HepG2 (cell line): ENCODE measurements around the gene KLHL11. TPM values are rescaled to one million over a fixed set of nuclear protein-coding genes. Genes with fewer than 3 reads are reported as not detected.

ENCODE experiments used
- ATAC-seq: fragments of 200-7000 bp; cut with Tn5 transposase; 3 replicates; pipeline ENCODE4 v1.9.1; 2020; ENCODE audit warnings: mild to moderate bottlenecking, moderate library complexity
- BruUV-seq: library from RNA; stranded (reverse); fragments of 400-500 nt; replicated peaks from 2 replicates; lab custom pipeline; 2021; lab: Mats Ljungman, UMichigan
- CTCF ChIA-PET: fragments of 300-600 bp; formaldehyde crosslinking; extraction: SDS; loops from one replicate; lab custom pipeline; 2021; ENCODE audit warnings: low total read pairs, inconsistent platforms, low intra/inter-chr PET ratio; lab: Yijun Ruan, JAX
- POLR2A ChIA-PET: fragments of 350-600 bp; sonication (Branson Sonifier 250); formaldehyde crosslinking; loops from one replicate; lab custom pipeline; 2020; ENCODE audit warnings: antibody characterized with exemption, inconsistent platforms; lab: Yijun Ruan, JAX
- DNase-seq: peaks from one replicate; pipeline ENCODE4 v3.0.0-alpha.2; 2015; ENCODE audit warnings: low spot score
- FAIRE-seq: peaks from 3 replicates; lab custom pipeline; 2011; peaks lifted over from hg19 to GRCh38; lab: Jason Lieb, UNC
- H2AFZ ChIP-seq: one replicate; pipeline ENCODE4 v1.6.1; 2011; ENCODE audit warnings: low read length, inconsistent platforms
- H3K27ac ChIP-seq: fragments of 300-600 bp; 3 replicates; pipeline ENCODE4 v1.8.0; 2011; ENCODE audit warnings: mixed run types, mild to moderate bottlenecking, mixed read lengths, low read length, inconsistent platforms; ENCODE audit not compliant: insufficient read depth; ENCODE audit errors: extremely low read length
- H3K27me3 ChIP-seq, 2 experiments: fragments of 200-600 bp in 1 of 2; 2 replicates in 1 of 2; 3 replicates in 1 of 2; pipeline versions ENCODE4 v1.6.0 to v1.8.0; 2011; ENCODE audit warnings: low read length in 2 of 2, mild to moderate bottlenecking in 2 of 2, moderate library complexity in 2 of 2, inconsistent platforms in 1 of 2; ENCODE audit not compliant: insufficient read depth in 2 of 2, control insufficient read depth in 1 of 2
- H3K36me3 ChIP-seq, 2 experiments: fragments of 200-600 bp in 1 of 2; replicated peaks in 1 of 2; 2 replicates in 1 of 2; 3 replicates in 1 of 2; pipeline versions ENCODE4 v1.5.1 to v1.8.0; 2011; ENCODE audit warnings: low read length in 2 of 2, inconsistent platforms in 1 of 2; ENCODE audit not compliant: insufficient read depth in 2 of 2, control insufficient read depth in 1 of 2
- H3K4me1 ChIP-seq: 2 replicates; pipeline ENCODE4 v1.5.1; 2012; ENCODE audit warnings: low read length, inconsistent platforms; ENCODE audit not compliant: insufficient read depth
- H3K4me2 ChIP-seq: 2 replicates; pipeline ENCODE4 v1.6.0; 2011; ENCODE audit warnings: low read depth, low read length, inconsistent platforms
- H3K4me3 ChIP-seq, 3 experiments: fragments of 200-600 bp in 1 of 3; sonication (generic), shearing (Covaris generic) in 1 of 3; replicated peaks in 1 of 3; 2 replicates each; pipeline ENCODE4 v1.5.1; 2011 to 2016; ENCODE audit warnings: low read length in 3 of 3, inconsistent platforms in 2 of 3, low read depth in 2 of 3, mild to moderate bottlenecking in 2 of 3, control low read depth in 1 of 3, mixed read lengths in 1 of 3; ENCODE audit not compliant: insufficient read depth in 1 of 3
- H3K79me2 ChIP-seq: one replicate; pipeline ENCODE4 v1.6.1; 2011; ENCODE audit warnings: low read length, inconsistent platforms; ENCODE audit not compliant: insufficient read depth
- H3K9ac ChIP-seq: 2 replicates; pipeline ENCODE4 v1.6.0; 2011; ENCODE audit warnings: mild to moderate bottlenecking, low read depth, low read length, inconsistent platforms; ENCODE audit not compliant: insufficient read depth
- H3K9me3 ChIP-seq: 2 replicates; pipeline ENCODE4 v1.5.1; 2012; ENCODE audit warnings: mild to moderate bottlenecking, low read length
- H4K20me1 ChIP-seq: 2 replicates; pipeline ENCODE4 v1.6.0; 2011; ENCODE audit warnings: inconsistent platforms, mild to moderate bottlenecking, low read length, moderate library complexity; ENCODE audit not compliant: insufficient read depth
- FOSL2 ChIP-seq: sonication (generic); formaldehyde crosslinking; IDR thresholded peaks from 2 replicates; pipeline ENCODE4 v1.4.0; 2020; ENCODE audit warnings: missing genetic modification reagents
- HMG20B ChIP-seq: conservative IDR thresholded peaks from 2 replicates; pipeline ENCODE4 v1.6.1; 2016; ENCODE audit warnings: missing genetic modification reagents, missing compliant biosample characterization
- LCORL ChIP-seq, 2 experiments: fragments of 450-650 bp in 1 of 2; sonication (generic) in 1 of 2; formaldehyde crosslinking in 1 of 2; IDR thresholded peaks; 2 replicates each; pipeline versions ENCODE4 v1.5.0 to v1.6.1; 2017 to 2020; ENCODE audit warnings: antibody characterized with exemption in 1 of 2, missing genetic modification reagents in 1 of 2
- RBM22 ChIP-seq: fragments of 200-400 bp; formaldehyde crosslinking; optimal IDR thresholded peaks from 2 replicates; pipeline ENCODE3; 2017; ENCODE audit warnings: mild to moderate bottlenecking, low read length, moderate library complexity
- ZBTB20 ChIP-seq: sonication (generic); formaldehyde crosslinking; IDR thresholded peaks from 2 replicates; pipeline ENCODE4 v1.8.1; 2023; ENCODE audit warnings: missing genetic modification reagents, low read depth, mild to moderate bottlenecking, borderline replicate concordance
- ZNF232 ChIP-seq: sonication (generic); formaldehyde crosslinking; IDR thresholded peaks from 2 replicates; pipeline ENCODE4 v1.4.0; 2020; ENCODE audit warnings: missing genetic modification reagents, borderline replicate concordance
- ZNF253 ChIP-seq: sonication (generic); formaldehyde crosslinking; IDR thresholded peaks from 2 replicates; pipeline ENCODE4 v1.8.0; 2022; ENCODE audit warnings: mild to moderate bottlenecking, missing genetic modification reagents, borderline replicate concordance
- ZNF44 ChIP-seq: sonication (generic); formaldehyde crosslinking; IDR thresholded peaks from 2 replicates; pipeline ENCODE4 v1.5.1; 2020; ENCODE audit warnings: mild to moderate bottlenecking, missing genetic modification reagents
- ZNF530 ChIP-seq: sonication (generic); formaldehyde crosslinking; IDR thresholded peaks from 2 replicates; pipeline ENCODE4 v1.5.0; 2020; ENCODE audit warnings: low read depth, mild to moderate bottlenecking, missing genetic modification reagents
- ZNF678 ChIP-seq: sonication (generic); formaldehyde crosslinking; IDR thresholded peaks from 2 replicates; pipeline ENCODE4 v1.4.0; 2020; ENCODE audit warnings: mild to moderate bottlenecking, missing genetic modification reagents
- ZNF709 ChIP-seq: sonication (generic); formaldehyde crosslinking; IDR thresholded peaks from 2 replicates; pipeline ENCODE4 v1.5.0; 2020; ENCODE audit warnings: mild to moderate bottlenecking, missing genetic modification reagents
- ZNF780A ChIP-seq: sonication (generic); formaldehyde crosslinking; IDR thresholded peaks from 2 replicates; pipeline ENCODE4 v1.8.0; 2022; ENCODE audit warnings: mild to moderate bottlenecking, missing genetic modification reagents, moderate library complexity
- ZNF790 ChIP-seq: sonication (generic); formaldehyde crosslinking; IDR thresholded peaks from 2 replicates; pipeline ENCODE4 v1.8.0; 2022; ENCODE audit warnings: missing genetic modification reagents, mild to moderate bottlenecking, borderline replicate concordance
- WGBS: methylation state at CpG from one replicate; pipeline ENCODE4 v1.1.6; 2017; ENCODE audit warnings: low lambda C conversion rate; 5-methylcytosine and 5-hydroxymethylcytosine counted together
- in situ Hi-C: cut with HindIII; loops from 2 replicates; pipeline ENCODE4 v1.10.0; 2017; ENCODE audit warnings: low pct_unique_long_range_greater_than_20kb; ENCODE audit not compliant: extremely low pct_ligation_motif_present
- intact Hi-C: fragments of 100-400 bp; cut with micrococcal nuclease; formaldehyde crosslinking; loops from one replicate; pipeline ENCODE4 v1.10.0; 2022; ENCODE audit not compliant: unreplicated experiment
- polyA plus RNA-seq, 8 experiments: library from polyadenylated mRNA; depleted of rRNA in 3 of 8; stranded (reverse) in 7 of 8; unstranded in 1 of 8; fragments of >200 nt; fragmentation: Illumina TruSeq in 4 of 8; extraction: Trizol in 4 of 8; gene quantifications; 2 replicates each; pipeline versions ENCODE4 v1.2.1 to v1.2.3, GENCODE V29; 2011 to 2016; ENCODE audit warnings: low read depth in 4 of 8, missing spikeins in 1 of 8, mixed read lengths in 1 of 8; ENCODE audit not compliant: insufficient read depth in 1 of 8
- total RNA-seq, 5 experiments: library from RNA; depleted of rRNA; stranded (reverse); fragments of >200 nt; fragmentation: Illumina TruSeq; extraction: Trizol; gene quantifications; 2 replicates each; pipeline ENCODE4 v1.2.3, GENCODE V29; 2016; ENCODE audit warnings: low read depth in 1 of 5
- TF ChIP-seq, protein P1 (sequence below): sonication (generic); formaldehyde crosslinking; IDR thresholded peaks from 2 replicates; pipeline ENCODE4 v1.9.0; 2021; ENCODE audit warnings: missing genetic modification reagents, borderline replicate concordance
- TF ChIP-seq, protein P2 (sequence below): sonication (generic); formaldehyde crosslinking; IDR thresholded peaks from 2 replicates; pipeline ENCODE4 v1.8.0; 2022; ENCODE audit warnings: mild to moderate bottlenecking, missing genetic modification reagents, moderate library complexity

KLHL11 gene
- total and polyA plus RNA-seq, 2 of the 13 experiments (the other 11 are each of a cell fraction or from before 2014, with no cell fraction given), result 7.7 to 27.5 TPM

GRCh38 chr17:41835214-41835799 is 29.9 kb downstream of the KLHL11 start:
- no peak for FAIRE-seq
- ChIA-PET CTCF (no interaction called here), POLR2A (interaction anchor here (1.4 to 1.9 kb wide), 2 partner anchors 23 to 124 kb away, joined by 4 to 9 read pairs; partner anchors contain the start of genes FKBP10 and P3H4)
- Histone ChIP-seq H4K20me1 (no peaks in the 10 kb centered on the region), H3K36me3 (peaks cover 11 to 22% of the 10 kb centered on the region in 2 experiments), H3K27me3 (no peaks in the 10 kb centered on the region), H3K4me2 (peak overlapping the region; percentile 80), H3K27ac (peak overlapping the region; percentile 53), H2AFZ (no peak overlapping the region), H3K9me3 (no peaks in the 10 kb centered on the region), H3K9ac (peak overlapping the region; percentile 82), H3K4me1 (peaks cover 38% of the 10 kb centered on the region), H3K4me3 (peak overlapping the region; percentile 77 to 94 (median 93)), H3K79me2 (peaks cover 9% of the 10 kb centered on the region)
- BruUV-seq, result TSS peak; percentile 56
- peak; percentile 52 for ATAC-seq
- intact Hi-C loops, result no loop called here
- in situ Hi-C loops, result no loop called here
- 14% methylated on average over 13 of the region's 13 CpGs for WGBS
- DNase-seq, result no peak
- TF ChIP-seq ZNF530, result no peak
- TF ChIP-seq, protein P1, sequence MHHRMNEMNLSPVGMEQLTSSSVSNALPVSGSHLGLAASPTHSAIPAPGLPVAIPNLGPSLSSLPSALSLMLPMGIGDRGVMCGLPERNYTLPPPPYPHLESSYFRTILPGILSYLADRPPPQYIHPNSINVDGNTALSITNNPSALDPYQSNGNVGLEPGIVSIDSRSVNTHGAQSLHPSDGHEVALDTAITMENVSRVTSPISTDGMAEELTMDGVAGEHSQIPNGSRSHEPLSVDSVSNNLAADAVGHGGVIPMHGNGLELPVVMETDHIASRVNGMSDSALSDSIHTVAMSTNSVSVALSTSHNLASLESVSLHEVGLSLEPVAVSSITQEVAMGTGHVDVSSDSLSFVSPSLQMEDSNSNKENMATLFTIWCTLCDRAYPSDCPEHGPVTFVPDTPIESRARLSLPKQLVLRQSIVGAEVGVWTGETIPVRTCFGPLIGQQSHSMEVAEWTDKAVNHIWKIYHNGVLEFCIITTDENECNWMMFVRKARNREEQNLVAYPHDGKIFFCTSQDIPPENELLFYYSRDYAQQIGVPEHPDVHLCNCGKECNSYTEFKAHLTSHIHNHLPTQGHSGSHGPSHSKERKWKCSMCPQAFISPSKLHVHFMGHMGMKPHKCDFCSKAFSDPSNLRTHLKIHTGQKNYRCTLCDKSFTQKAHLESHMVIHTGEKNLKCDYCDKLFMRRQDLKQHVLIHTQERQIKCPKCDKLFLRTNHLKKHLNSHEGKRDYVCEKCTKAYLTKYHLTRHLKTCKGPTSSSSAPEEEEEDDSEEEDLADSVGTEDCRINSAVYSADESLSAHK, result no peak
- TF ChIP-seq ZNF709, result 0 out of 2 replicates have a peak, but pooled peaks have one; percentile 76
- peak; percentile 26; the same call in 1 of the 2 replicates for TF ChIP-seq ZNF780A (CRISPR knock-in tag)
- TF ChIP-seq ZNF678 (CRISPR knock-in tag), result 0 out of 2 replicates have a peak, but pooled peaks have one; percentile 7
- TF ChIP-seq LCORL (IDR thresholded peaks at IDR 0.05), result no peak
- peak; percentile 39; the same call in 1 of the 2 replicates for TF ChIP-seq LCORL (CRISPR knock-in tag; IDR thresholded peaks at IDR 0.05)
- TF ChIP-seq, protein P2, sequence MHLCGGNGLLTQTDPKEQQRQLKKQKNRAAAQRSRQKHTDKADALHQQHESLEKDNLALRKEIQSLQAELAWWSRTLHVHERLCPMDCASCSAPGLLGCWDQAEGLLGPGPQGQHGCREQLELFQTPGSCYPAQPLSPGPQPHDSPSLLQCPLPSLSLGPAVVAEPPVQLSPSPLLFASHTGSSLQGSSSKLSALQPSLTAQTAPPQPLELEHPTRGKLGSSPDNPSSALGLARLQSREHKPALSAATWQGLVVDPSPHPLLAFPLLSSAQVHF (CRISPR knock-in tag), result 0 out of 2 replicates have a peak, but pooled peaks have one; percentile 0
- 0 out of 2 replicates have a peak, but pooled peaks have one; percentile 27 for TF ChIP-seq ZNF232 (CRISPR knock-in tag)
- TF ChIP-seq ZNF44 (CRISPR knock-in tag), result no peak
- 0 out of 2 replicates have a peak, but pooled peaks have one; percentile 2 for TF ChIP-seq ZBTB20 (CRISPR knock-in tag)
- TF ChIP-seq RBM22, result no peak
- TF ChIP-seq ZNF790 (CRISPR knock-in tag), result peak; percentile 58; the same call in 1 of the 2 replicates
- 0 out of 2 replicates have a peak, but pooled peaks have one; percentile 2 for TF ChIP-seq FOSL2 (CRISPR knock-in tag)
- TF ChIP-seq HMG20B (CRISPR knock-in tag), result no peak
- TF ChIP-seq ZNF253 (CRISPR knock-in tag), result no peak
